H9 (cell line): ENCODE data around the gene NKRF. TPM values are rescaled to one million over a fixed set of nuclear protein-coding genes. Genes with fewer than 3 reads are reported as not detected.

Experiments used
- DNase-seq: peaks from one replicate; pipeline ENCODE4 v3.0.0-alpha.2; 2017
- H2AFZ ChIP-seq: one replicate; pipeline ENCODE4 v1.6.1; 2013; ENCODE audit warnings: mild to moderate bottlenecking, low read length, control low read depth, moderate library complexity
- H2AK5ac ChIP-seq: 2 replicates; pipeline ENCODE4 v1.6.1; 2013; ENCODE audit warnings: low read length, control low read depth, mixed read lengths; ENCODE audit not compliant: insufficient read length
- H2BK120ac ChIP-seq: one replicate; pipeline ENCODE4 v1.6.1; 2013; ENCODE audit warnings: low read depth, mild to moderate bottlenecking, low read length, control low read depth, inconsistent platforms; ENCODE audit not compliant: poor library complexity, severe bottlenecking
- H2BK12ac ChIP-seq: 2 replicates; pipeline ENCODE4 v1.6.1; 2013; ENCODE audit warnings: low read length, control low read depth, mixed read lengths, low read depth; ENCODE audit not compliant: insufficient read length
- H2BK15ac ChIP-seq: 2 replicates; pipeline ENCODE4 v1.6.1; 2013; ENCODE audit warnings: low read depth, low read length, control low read depth
- H2BK20ac ChIP-seq: one replicate; pipeline ENCODE4 v1.6.1; 2013; ENCODE audit warnings: low read depth, mild to moderate bottlenecking, low read length, control low read depth, inconsistent platforms; ENCODE audit not compliant: poor library complexity, severe bottlenecking
- H2BK5ac ChIP-seq: 2 replicates; pipeline ENCODE4 v1.6.1; 2013; ENCODE audit warnings: low read length, control low read depth, mixed read lengths; ENCODE audit not compliant: insufficient read length
- H3K14ac ChIP-seq: 2 replicates; pipeline ENCODE4 v1.6.1; 2013; ENCODE audit warnings: low read length, control low read depth; ENCODE audit not compliant: insufficient read depth
- H3K18ac ChIP-seq: 2 replicates; pipeline ENCODE4 v1.6.1; 2013; ENCODE audit warnings: low read depth, mild to moderate bottlenecking, mixed read lengths, low read length, control low read depth; ENCODE audit not compliant: insufficient read length
- H3K23ac ChIP-seq: 2 replicates; pipeline ENCODE4 v1.6.1; 2013; ENCODE audit warnings: low read length, control low read depth, mixed read lengths, low read depth; ENCODE audit not compliant: insufficient read length
- H3K23me2 ChIP-seq: 2 replicates; pipeline ENCODE4 v1.6.1; 2013; ENCODE audit warnings: low read depth, mild to moderate bottlenecking, mixed read lengths, low read length, control low read depth; ENCODE audit not compliant: insufficient read length, poor library complexity, severe bottlenecking
- H3K27ac ChIP-seq: 2 replicates; pipeline ENCODE4 v1.5.1; 2013; ENCODE audit warnings: low read length, control low read depth, mixed read lengths, low read depth; ENCODE audit not compliant: insufficient read length
- H3K27me3 ChIP-seq: 2 replicates; pipeline ENCODE4 v1.6.1; 2013; ENCODE audit warnings: low read length, control low read depth, inconsistent platforms; ENCODE audit not compliant: insufficient read depth
- H3K4ac ChIP-seq: 2 replicates; pipeline ENCODE4 v1.6.1; 2013; ENCODE audit warnings: low read depth, mild to moderate bottlenecking, control low read depth, inconsistent platforms, low read length, moderate library complexity
- H3K4me1 ChIP-seq: 2 replicates; pipeline ENCODE4 v1.6.1; 2013; ENCODE audit warnings: low read length, control low read depth, inconsistent platforms; ENCODE audit not compliant: insufficient read depth
- H3K4me2 ChIP-seq: 2 replicates; pipeline ENCODE4 v1.6.1; 2013; ENCODE audit warnings: low read length, control low read depth, mixed read lengths; ENCODE audit not compliant: insufficient read length, insufficient read depth
- H3K56ac ChIP-seq: 2 replicates; pipeline ENCODE4 v1.6.1; 2013; ENCODE audit warnings: low read depth, mild to moderate bottlenecking, mixed read lengths, low read length, control low read depth; ENCODE audit not compliant: insufficient read length
- H3K79me1 ChIP-seq: 2 replicates; pipeline ENCODE4 v1.6.1; 2013; ENCODE audit warnings: low read depth, mild to moderate bottlenecking, moderate library complexity, low read length, control low read depth, inconsistent platforms; ENCODE audit not compliant: insufficient read depth, poor library complexity, severe bottlenecking
- H3K79me2 ChIP-seq: 2 replicates; pipeline ENCODE4 v1.6.1; 2013; ENCODE audit warnings: low read length, control low read depth, inconsistent platforms; ENCODE audit not compliant: insufficient read depth
- H3K9ac ChIP-seq: 2 replicates; pipeline ENCODE4 v1.6.1; 2013; ENCODE audit warnings: low read length, control low read depth, mixed read lengths; ENCODE audit not compliant: insufficient read length; ENCODE audit errors: extremely low read depth
- H3K9me3 ChIP-seq: one replicate; pipeline ENCODE4 v1.6.1; 2013; ENCODE audit warnings: low read depth, low read length, inconsistent platforms; ENCODE audit not compliant: control insufficient read depth
- H3T11ph ChIP-seq: one replicate; pipeline ENCODE4 v1.6.1; 2013; ENCODE audit warnings: mild to moderate bottlenecking, low read length, control low read depth, inconsistent platforms
- H4K20me1 ChIP-seq: one replicate; pipeline ENCODE4 v1.6.1; 2013; ENCODE audit not compliant: control insufficient read depth, insufficient read length, insufficient read depth
- H4K5ac ChIP-seq: 2 replicates; pipeline ENCODE4 v1.6.1; 2013; ENCODE audit warnings: low read depth, mild to moderate bottlenecking, mixed read lengths, low read length, control low read depth; ENCODE audit not compliant: insufficient read length
- H4K8ac ChIP-seq: replicated peaks from 2 replicates; pipeline ENCODE4 v1.6.1; 2013; ENCODE audit warnings: low read length, control low read depth, mixed read lengths, low read depth; ENCODE audit not compliant: insufficient read length
- H4K91ac ChIP-seq: 2 replicates; pipeline ENCODE4 v1.6.1; 2013; ENCODE audit warnings: low read depth, mild to moderate bottlenecking, moderate library complexity, mixed read lengths, low read length, control low read depth; ENCODE audit not compliant: insufficient read length
- H3K27ac Mint-ChIP-seq, 3 experiments: 2 replicates in 2 of 3; 3 replicates in 1 of 3; pipeline ENCODE4 v1.8.0; 2020 to 2021; ENCODE audit warnings: mixed read lengths in 3 of 3, mild to moderate bottlenecking in 1 of 3, moderate library complexity in 1 of 3
- H3K27me3 Mint-ChIP-seq: 2 replicates; pipeline ENCODE4 v1.8.0; 2021; ENCODE audit warnings: low read depth, mild to moderate bottlenecking, moderate library complexity, mixed read lengths
- H3K36me3 Mint-ChIP-seq, 3 experiments: 2 replicates in 2 of 3; 3 replicates in 1 of 3; pipeline ENCODE4 v1.8.0; 2020 to 2021; ENCODE audit warnings: low read depth in 3 of 3, mixed read lengths in 3 of 3; ENCODE audit not compliant: insufficient read depth in 1 of 3
- H3K4me1 Mint-ChIP-seq, 2 experiments: 2 replicates each; pipeline ENCODE4 v1.8.0; 2020; ENCODE audit warnings: mixed read lengths in 2 of 2
- H3K4me3 Mint-ChIP-seq, 2 experiments: 2 replicates in 1 of 2; 3 replicates in 1 of 2; pipeline ENCODE4 v1.8.0; 2020 to 2021; ENCODE audit warnings: mild to moderate bottlenecking in 2 of 2, mixed read lengths in 2 of 2, moderate library complexity in 1 of 2
- H3K9me3 Mint-ChIP-seq, 2 experiments: 2 replicates in 1 of 2; 3 replicates in 1 of 2; pipeline ENCODE4 v1.8.0; 2020; ENCODE audit warnings: mild to moderate bottlenecking in 2 of 2, mixed read lengths in 2 of 2, moderate library complexity in 1 of 2
- WGBS: extraction: QIAGEN DNeasy Blood & Tissue Kit; methylation state at CpG from one replicate; pipeline ENCODE4 v1.1.7; 2013; ENCODE audit warnings: missing lambda C conversion rate, low lambda C conversion rate, mixed read lengths; ENCODE audit not compliant: insufficient read length; ENCODE audit errors: extremely low coverage; 5-methylcytosine and 5-hydroxymethylcytosine counted together
- total RNA-seq: library from RNA; stranded (reverse); gene quantifications from 2 replicates; pipeline ENCODE4 v1.2.1, GENCODE V29; 2021
- TF ChIP-seq, protein P1 (sequence below): fragments of 200-600 bp; sonication (generic); conservative IDR thresholded peaks from 3 replicates; pipeline ENCODE4 v1.8.0; 2021; ENCODE audit warnings: antibody characterized with exemption, mild to moderate bottlenecking

The NKRF gene
- total RNA-seq, 1 experiment from 2014 or later: 15.1 TPM

DNA sequence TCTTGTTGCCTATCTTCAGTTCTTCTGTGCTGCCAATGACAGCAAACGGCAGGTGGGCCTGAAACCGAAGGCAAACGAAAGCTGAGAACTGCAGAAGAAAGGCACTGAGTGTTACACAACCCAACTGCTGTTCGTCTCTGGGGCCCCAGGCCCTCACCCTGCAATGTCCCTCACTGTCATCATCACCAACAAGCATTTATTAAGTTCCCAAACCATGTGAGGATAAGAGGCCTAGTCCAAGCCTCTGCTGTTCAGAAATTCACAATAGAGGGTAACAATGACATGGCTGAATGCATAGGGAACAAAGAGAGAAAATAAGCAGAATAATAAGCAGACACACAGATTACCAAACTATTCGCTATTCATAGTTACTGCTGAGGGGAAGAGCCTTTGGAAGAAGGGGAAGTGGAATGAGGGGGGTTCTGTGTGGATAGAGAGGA lies 34.5 kb upstream of the NKRF start:
- DNase-seq: no peak
- no peaks in the 10 kb centered on the region for H3K27me3 ChIP-seq
- peaks cover 41% of the 10 kb centered on the region for H3K9me3 ChIP-seq
- no peaks in the 10 kb centered on the region for H3K79me1 ChIP-seq
- H2AFZ ChIP-seq: no peak overlapping the region
- H3K23me2 ChIP-seq: no peaks in the 10 kb centered on the region
- WGBS: no CpG with 5 or more reads among the region's 5 CpGs
- TF ChIP-seq, protein P1, sequence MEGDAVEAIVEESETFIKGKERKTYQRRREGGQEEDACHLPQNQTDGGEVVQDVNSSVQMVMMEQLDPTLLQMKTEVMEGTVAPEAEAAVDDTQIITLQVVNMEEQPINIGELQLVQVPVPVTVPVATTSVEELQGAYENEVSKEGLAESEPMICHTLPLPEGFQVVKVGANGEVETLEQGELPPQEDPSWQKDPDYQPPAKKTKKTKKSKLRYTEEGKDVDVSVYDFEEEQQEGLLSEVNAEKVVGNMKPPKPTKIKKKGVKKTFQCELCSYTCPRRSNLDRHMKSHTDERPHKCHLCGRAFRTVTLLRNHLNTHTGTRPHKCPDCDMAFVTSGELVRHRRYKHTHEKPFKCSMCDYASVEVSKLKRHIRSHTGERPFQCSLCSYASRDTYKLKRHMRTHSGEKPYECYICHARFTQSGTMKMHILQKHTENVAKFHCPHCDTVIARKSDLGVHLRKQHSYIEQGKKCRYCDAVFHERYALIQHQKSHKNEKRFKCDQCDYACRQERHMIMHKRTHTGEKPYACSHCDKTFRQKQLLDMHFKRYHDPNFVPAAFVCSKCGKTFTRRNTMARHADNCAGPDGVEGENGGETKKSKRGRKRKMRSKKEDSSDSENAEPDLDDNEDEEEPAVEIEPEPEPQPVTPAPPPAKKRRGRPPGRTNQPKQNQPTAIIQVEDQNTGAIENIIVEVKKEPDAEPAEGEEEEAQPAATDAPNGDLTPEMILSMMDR: no peak
- no peak overlapping the region for H3K27ac Mint-ChIP-seq
- no peak overlapping the region for H3T11ph ChIP-seq
- H3K23ac ChIP-seq: no peak overlapping the region
- H3K27ac ChIP-seq: no peak overlapping the region
- no peak overlapping the region for H3K9ac ChIP-seq
- no peak overlapping the region for H3K4me3 Mint-ChIP-seq
- H2AK5ac ChIP-seq: no peak overlapping the region
- H3K36me3 Mint-ChIP-seq: peaks cover 16 to 31% (median 16%) of the 10 kb centered on the region in 3 experiments
- no peak overlapping the region for H2BK12ac ChIP-seq
- no peaks in the 10 kb centered on the region for H3K4me1 ChIP-seq
- H2BK120ac ChIP-seq: no peak overlapping the region
- peaks cover 67 to 72% of the 10 kb centered on the region in 2 experiments for H3K9me3 Mint-ChIP-seq
- H2BK20ac ChIP-seq: no peak overlapping the region
- H3K18ac ChIP-seq: no peak overlapping the region
- no peak overlapping the region for H4K5ac ChIP-seq
- H3K4ac ChIP-seq: no peak overlapping the region
- H3K4me1 Mint-ChIP-seq: peaks cover 5% of the 10 kb centered on the region in 2 experiments
- H3K56ac ChIP-seq: no peak overlapping the region
- no peak overlapping the region for H2BK15ac ChIP-seq
- H4K91ac ChIP-seq: no peak overlapping the region
- H3K79me2 ChIP-seq: no peaks in the 10 kb centered on the region
- no peak overlapping the region for H2BK5ac ChIP-seq
- H4K8ac ChIP-seq: no peak overlapping the region
- H3K27me3 Mint-ChIP-seq: no peaks in the 10 kb centered on the region; the same call in none of the 2 replicates
- no peak overlapping the region for H3K4me2 ChIP-seq
- no peaks in the 10 kb centered on the region for H4K20me1 ChIP-seq
- no peak overlapping the region for H3K14ac ChIP-seq
